K562 (cell line): Measurements from ENCODE around the gene OR52B6. TPM values are rescaled to one million over a fixed set of nuclear protein-coding genes. Genes with fewer than 3 reads are reported as not detected.

ENCODE experiments used
- CEBPB ChIP-seq: fragments of 450-650 bp; IDR thresholded peaks from 2 replicates; pipeline ENCODE4 v1.6.1; 2016; ENCODE audit warnings: missing genetic modification characterization, missing compliant biosample characterization
- CEBPG ChIP-seq, 3 experiments: fragments of 200-800 bp in 1 of 3; sonication (Bioruptor generic) in 1 of 3; sonication (generic) in 1 of 3; formaldehyde crosslinking in 1 of 3; IDR thresholded peaks in 2 of 3; conservative IDR thresholded peaks in 1 of 3; 2 replicates each; pipeline versions ENCODE4 v1.6.1 to v1.8.0; 2016 to 2022; ENCODE audit warnings: missing compliant biosample characterization in 2 of 3, missing genetic modification characterization in 2 of 3, mild to moderate bottlenecking in 1 of 3, missing genetic modification reagents in 1 of 3
- E2F6 ChIP-seq, 2 experiments: IDR thresholded peaks; 2 replicates each; pipeline ENCODE4 v1.6.1; 2011; ENCODE audit warnings: borderline replicate concordance in 1 of 2, control low read depth in 1 of 2, low read depth in 1 of 2, low read length in 1 of 2, mild to moderate bottlenecking in 1 of 2, mixed read lengths in 1 of 2, moderate library complexity in 1 of 2; ENCODE audit not compliant: insufficient read depth in 1 of 2, insufficient read length in 1 of 2, poor library complexity in 1 of 2, severe bottlenecking in 1 of 2; ENCODE audit errors: extremely low read depth in 1 of 2
- ELF1 ChIP-seq: fragments of 200-800 bp; sonication (Bioruptor generic); IDR thresholded peaks from 2 replicates; pipeline ENCODE4 v1.6.1; 2016; ENCODE audit warnings: missing genetic modification characterization, missing compliant biosample characterization
- EWSR1 ChIP-seq: fragments of 450-650 bp; IDR thresholded peaks from 2 replicates; pipeline ENCODE4 v1.6.1; 2018; ENCODE audit warnings: borderline replicate concordance, mild to moderate bottlenecking, low read depth, moderate library complexity; ENCODE audit not compliant: partially characterized antibody
- FOXK2 ChIP-seq, 2 experiments: fragments of 450-650 bp; IDR thresholded peaks in 1 of 2; conservative IDR thresholded peaks in 1 of 2; 2 replicates each; pipeline ENCODE4 v1.6.1; 2016; ENCODE audit warnings: low read depth in 2 of 2, mild to moderate bottlenecking in 1 of 2
- GABPB1 ChIP-seq: sonication (generic); formaldehyde crosslinking; IDR thresholded peaks from 2 replicates; pipeline ENCODE4 v1.8.0; 2022; ENCODE audit warnings: mild to moderate bottlenecking, missing genetic modification reagents
- HDAC1 ChIP-seq, 2 experiments: fragments of 450-650 bp; IDR thresholded peaks; 2 replicates each; pipeline ENCODE4 v1.6.1; 2016 to 2017; ENCODE audit warnings: inconsistent platforms in 1 of 2, mild to moderate bottlenecking in 1 of 2, moderate library complexity in 1 of 2
- ID3 ChIP-seq, 2 experiments: fragments of 250-450 bp in 1 of 2; fragments of 450-650 bp in 1 of 2; sonication (Bioruptor Pico) in 1 of 2; IDR thresholded peaks; 2 replicates each; pipeline versions ENCODE4 v1.6.1 to v1.8.0; 2016 to 2021; ENCODE audit warnings: mild to moderate bottlenecking in 2 of 2, moderate library complexity in 2 of 2, missing compliant biosample characterization in 1 of 2, missing genetic modification characterization in 1 of 2
- IRF2 ChIP-seq: sonication (generic); formaldehyde crosslinking; IDR thresholded peaks from 2 replicates; pipeline ENCODE4 v1.8.1; 2022; ENCODE audit warnings: mild to moderate bottlenecking, missing genetic modification reagents
- KAT7 ChIP-seq: sonication (generic); formaldehyde crosslinking; IDR thresholded peaks from 2 replicates; pipeline ENCODE4 v1.8.0; 2022; ENCODE audit warnings: missing genetic modification reagents, mild to moderate bottlenecking, borderline replicate concordance
- MAFK ChIP-seq: IDR thresholded peaks from 2 replicates; pipeline ENCODE4 v1.6.1; 2011; ENCODE audit warnings: low read length, improper control_type of control experiment
- NCOA6 ChIP-seq: fragments of 450-650 bp; IDR thresholded peaks from 2 replicates; pipeline ENCODE4 v1.6.1; 2017; ENCODE audit warnings: mild to moderate bottlenecking
- PHF20 ChIP-seq: fragments of 450-650 bp; IDR thresholded peaks from 2 replicates; pipeline ENCODE4 v1.6.1; 2018; ENCODE audit not compliant: partially characterized antibody
- POLR2AphosphoS5 ChIP-seq: IDR thresholded peaks from 2 replicates; pipeline ENCODE4 v1.6.1; 2011; ENCODE audit warnings: mild to moderate bottlenecking, low read depth, low read length, moderate library complexity; ENCODE audit not compliant: control insufficient read depth, insufficient read depth
- SAFB2 ChIP-seq: fragments of 200-400 bp; formaldehyde crosslinking; IDR thresholded peaks from 2 replicates; pipeline ENCODE4 v1.6.1; 2018; ENCODE audit warnings: borderline replicate concordance, low read length, low read depth, moderate library complexity; ENCODE audit not compliant: severe bottlenecking
- SOX6 ChIP-seq: fragments of 450-650 bp; IDR thresholded peaks from 2 replicates; pipeline ENCODE4 v1.6.1; 2014; ENCODE audit warnings: mild to moderate bottlenecking
- SREBF2 ChIP-seq: sonication (generic); formaldehyde crosslinking; IDR thresholded peaks from 2 replicates; pipeline ENCODE4 v1.4.0; 2020; ENCODE audit warnings: mild to moderate bottlenecking, missing genetic modification reagents
- SRF ChIP-seq, 2 experiments: fragments of 250-450, 450-650 bp in 1 of 2; sonication (Bioruptor Pico) in 1 of 2; sonication (generic) in 1 of 2; formaldehyde crosslinking; IDR thresholded peaks; 2 replicates each; pipeline versions ENCODE4 v1.5.0 to v1.5.1; 2020 to 2022; ENCODE audit warnings: mild to moderate bottlenecking in 1 of 2, missing genetic modification reagents in 1 of 2
- TOE1 ChIP-seq, 2 experiments: fragments of 450-650 bp in 1 of 2; sonication (generic) in 1 of 2; formaldehyde crosslinking in 1 of 2; IDR thresholded peaks; 2 replicates each; pipeline versions ENCODE4 v1.7.1 to v1.8.0; 2016 to 2022; ENCODE audit warnings: borderline replicate concordance in 2 of 2, mild to moderate bottlenecking in 2 of 2, antibody characterized with exemption in 1 of 2, inconsistent platforms in 1 of 2, low read depth in 1 of 2, missing genetic modification reagents in 1 of 2, moderate library complexity in 1 of 2
- ZNF740 ChIP-seq, 3 experiments: fragments of 200-800 bp in 1 of 3; sonication (Bioruptor generic) in 1 of 3; sonication (generic) in 1 of 3; formaldehyde crosslinking in 1 of 3; IDR thresholded peaks; 2 replicates each; pipeline versions ENCODE4 v1.6.1 to v1.8.0; 2016 to 2022; ENCODE audit warnings: mild to moderate bottlenecking in 2 of 3, missing compliant biosample characterization in 2 of 3, missing genetic modification characterization in 2 of 3, missing genetic modification reagents in 1 of 3
- ZNF778 ChIP-seq: fragments of 450-650 bp; formaldehyde crosslinking; IDR thresholded peaks from 2 replicates; pipeline ENCODE4 v1.4.0; 2020; ENCODE audit warnings: mild to moderate bottlenecking, moderate library complexity
- polyA plus RNA-seq, 8 experiments: library from polyadenylated mRNA; depleted of rRNA in 4 of 8; stranded (reverse) in 5 of 8; unstranded in 3 of 8; fragments of >200 nt; fragmentation: Nextera tagmentation in 2 of 8; fragmentation: Illumina TruSeq in 1 of 8; extraction: Ambion mirVana in 2 of 8; extraction: Trizol in 1 of 8; gene quantifications; 2 replicates each; pipeline versions ENCODE4 v1.2.1 to v1.2.3, GENCODE V29; 2011 to 2014; ENCODE audit warnings: inconsistent platforms in 1 of 8, missing spikeins in 1 of 8
- total RNA-seq, 7 experiments: library from RNA; depleted of rRNA in 6 of 7; stranded (reverse); fragments of >200 nt in 6 of 7; fragmentation: Illumina TruSeq in 2 of 7; extraction: Trizol in 2 of 7; gene quantifications; 2 replicates each; pipeline versions ENCODE4 v1.2.1 to v1.2.3, GENCODE V29; 2011 to 2021; ENCODE audit warnings: low replicate concordance in 1 of 7

OR52B6 gene
- total and polyA plus RNA-seq, 9 of the 15 experiments (the other 6 are each of a cell fraction or from before 2014, with no cell fraction given), result not detected

GRCh38 chr11:5600374-5600851, 19.7 kb downstream of the OR52B6 start (continued):
- TF ChIP-seq FOXK2 (conservative IDR thresholded peaks at IDR 0.05 in 1 of 2, IDR thresholded peaks at IDR 0.05 in 1 of 2; ENCODE audit: low read depth in 2 of 2), result peak in 1 of 2 experiments; percentile 39; a peak in 1 of 4 replicates
- no peak for TF ChIP-seq EWSR1
- TF ChIP-seq CEBPG (CRISPR knock-in tag; IDR thresholded peaks at IDR 0.05), result no peak
- no peak for TF ChIP-seq CEBPG (tag; conservative IDR thresholded peaks at IDR 0.05 in 1 of 2, IDR thresholded peaks at IDR 0.05 in 1 of 2)
- TF ChIP-seq ELF1, result no peak
- no peak for TF ChIP-seq SOX6
- TF ChIP-seq SAFB2, result no peak
- no peak for TF ChIP-seq ZNF740 (CRISPR knock-in tag; IDR thresholded peaks at IDR 0.05)
- TF ChIP-seq ZNF740 (tag; IDR thresholded peaks at IDR 0.05), result no peak
- peak; percentile 60; the same call in 1 of the 2 replicates for TF ChIP-seq KAT7
- no peak for TF ChIP-seq PHF20
- peak; percentile 53; the same call in 1 of the 2 replicates for TF ChIP-seq TOE1 (IDR thresholded peaks at IDR 0.05; ENCODE audit: borderline replicate concordance)
- no peak for TF ChIP-seq TOE1 (CRISPR knock-in tag; IDR thresholded peaks at IDR 0.05; ENCODE audit: borderline replicate concordance, low read depth)
- TF ChIP-seq NCOA6, result no peak
- TF ChIP-seq SREBF2 (CRISPR knock-in tag), result no peak
- TF ChIP-seq SRF (CRISPR knock-in tag; IDR thresholded peaks at IDR 0.05), result no peak
- TF ChIP-seq ID3 (CRISPR knock-in tag; IDR thresholded peaks at IDR 0.05), result no peak
- TF ChIP-seq ID3 (tag; IDR thresholded peaks at IDR 0.05), result 0 out of 2 replicates have a peak, but pooled peaks have one; percentile 16
- TF ChIP-seq GABPB1 (CRISPR knock-in tag), result no peak
- no peak for TF ChIP-seq CEBPB (tag)
- TF ChIP-seq E2F6 (IDR thresholded peaks at IDR 0.05; ENCODE audit: borderline replicate concordance in 1 of 2, extremely low read depth in 1 of 2, insufficient read depth in 1 of 2, insufficient read length in 1 of 2, low read depth in 1 of 2, low read length in 1 of 2, poor library complexity in 1 of 2, severe bottlenecking in 1 of 2), result no peak
- no peak for TF ChIP-seq HDAC1 (IDR thresholded peaks at IDR 0.05)
- no peak for TF ChIP-seq ZNF778 (CRISPR knock-in tag)
- no peak for TF ChIP-seq POLR2AphosphoS5
- TF ChIP-seq IRF2 (CRISPR knock-in tag), result no peak
- no peak for TF ChIP-seq MAFK
